Right lobe of liver (tissue), 6 donors: ENCODE measurements around the gene STXBP5. TPM values are rescaled to one million over a fixed set of nuclear protein-coding genes. Genes with fewer than 3 reads are reported as not detected.

ENCODE experiments used
- ATAC-seq, 4 donors: fragments of 200-7000 bp; cut with Tn5 transposase; one replicate each; pipeline ENCODE4 v1.9.1; 2020; ENCODE audit warnings: mild to moderate bottlenecking in 4 of 4, moderate library complexity in 4 of 4
- DNase-seq, 3 donors: peaks; one replicate each; pipeline ENCODE4 v3.0.0-alpha.2; 2020
- H3K27ac ChIP-seq, 3 donors: fragments of 200-600 bp; one replicate each; pipeline ENCODE4 v1.8.0; 2022
- H3K27me3 ChIP-seq, 2 donors: fragments of 200-600 bp; one replicate each; pipeline ENCODE4 v1.8.0; 2022
- H3K36me3 ChIP-seq, 4 donors: fragments of 200-600 bp; sonication (generic) in 1 of 4; one replicate each; pipeline versions ENCODE4 v1.5.1 to v1.8.0; 2017 to 2022; ENCODE audit warnings: control low read depth in 1 of 4
- H3K4me1 ChIP-seq, 4 donors: fragments of 200-600 bp; sonication (generic) in 1 of 4; one replicate each; pipeline versions ENCODE4 v1.5.1 to v1.8.0; 2017 to 2022; ENCODE audit warnings: control low read depth in 1 of 4
- H3K4me3 ChIP-seq, 3 donors: fragments of 200-600 bp; one replicate each; pipeline ENCODE4 v1.8.0; 2022
- H3K9me3 ChIP-seq, 4 donors: fragments of 200-600 bp; sonication (generic) in 1 of 4; one replicate each; pipeline versions ENCODE4 v1.5.1 to v1.8.0; 2017 to 2022; ENCODE audit warnings: control low read depth in 1 of 4
- CTCF ChIP-seq, 4 donors: fragments of 200-600 bp in 3 of 4; fragments of 450-650 bp in 1 of 4; IDR thresholded peaks; one replicate each; pipeline versions ENCODE4 v1.5.1 to v1.8.0; 2016 to 2022; ENCODE audit warnings: antibody characterized with exemption in 4 of 4, mild to moderate bottlenecking in 2 of 4
- POLR2A ChIP-seq: fragments of 450-650 bp; IDR thresholded peaks from one replicate; pipeline ENCODE4 v1.6.1; 2017; ENCODE audit warnings: antibody characterized with exemption, mild to moderate bottlenecking
- WGBS: methylation state at CpG from one replicate; pipeline ENCODE4 v1.1.6; 2018; ENCODE audit warnings: low coverage, low lambda C conversion rate; ENCODE audit not compliant: insufficient coverage; ENCODE audit errors: missing lambda C conversion rate; 5-methylcytosine and 5-hydroxymethylcytosine counted together
- intact Hi-C, 2 donors: fragments of 100-400 bp; cut with DNase I; formaldehyde crosslinking; loops; one replicate each; pipeline versions ENCODE4 v1.11.2 to v1.14.1; 2022
- total RNA-seq, 6 experiments: library from RNA; depleted of rRNA in 2 of 6; stranded (reverse); fragments of >200 nt in 2 of 6; fragmentation: NEBNext Ultra II Directional in 3 of 6; extraction: Animal tissue kit (Norgen Biotek cat#: 25700) in 3 of 6; gene quantifications; one replicate each; pipeline versions ENCODE4 v1.1.0 to v1.2.4, GENCODE V29; 2016 to 2023
- donor health status: DM: no; HTN: yes; CAD: no.
- donor health status: DM: no; HTN: no; CAD: no.
- donor health status: DM: no; HTN: no; CAD: no.
- donor health status: DM: no; HTN: yes; CAD: no.
- donor health status: DM: no; HTN: yes; CAD: no.

STXBP5 gene
- total RNA-seq, 6 experiments from 2014 or later = 3.9 to 7.6 (median 5.7) TPM

DNA sequence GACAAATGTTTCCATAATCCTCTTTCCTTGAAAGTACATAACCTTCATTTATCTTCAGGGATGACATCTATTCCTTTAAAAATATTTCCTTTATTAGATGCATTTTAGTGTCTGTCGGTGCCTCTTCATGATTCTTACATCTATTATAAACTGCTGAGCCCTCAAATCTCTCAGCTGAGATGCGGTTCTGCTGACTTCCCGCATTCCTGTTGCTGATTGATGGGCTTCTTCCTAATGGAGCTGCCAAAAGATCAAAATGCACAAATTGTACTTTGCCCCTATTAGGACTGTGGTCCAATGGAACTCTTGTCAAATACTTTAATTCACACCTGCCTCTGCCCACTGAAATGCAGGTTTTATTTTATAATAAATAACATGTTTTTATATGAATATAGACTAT lies 225.6 kb downstream of the STXBP5 start:
- no peaks in the 10 kb centered on the region for H3K4me1 ChIP-seq
- WGBS = 40% methylated on average over 3 of the region's 3 CpGs
- H3K27ac ChIP-seq = no peak overlapping the region
- DNase-seq (no peak), ATAC-seq (no peak)
- H3K27me3 ChIP-seq = no peaks in the 10 kb centered on the region
- H3K36me3 ChIP-seq = no peaks in the 10 kb centered on the region
- TF ChIP-seq POLR2A (no peak), CTCF (IDR thresholded peaks at IDR 0.05) (no peak)
- intact Hi-C loops = no loop called here
- H3K9me3 ChIP-seq = no peaks in the 10 kb centered on the region
- no peak overlapping the region for H3K4me3 ChIP-seq

DNA sequence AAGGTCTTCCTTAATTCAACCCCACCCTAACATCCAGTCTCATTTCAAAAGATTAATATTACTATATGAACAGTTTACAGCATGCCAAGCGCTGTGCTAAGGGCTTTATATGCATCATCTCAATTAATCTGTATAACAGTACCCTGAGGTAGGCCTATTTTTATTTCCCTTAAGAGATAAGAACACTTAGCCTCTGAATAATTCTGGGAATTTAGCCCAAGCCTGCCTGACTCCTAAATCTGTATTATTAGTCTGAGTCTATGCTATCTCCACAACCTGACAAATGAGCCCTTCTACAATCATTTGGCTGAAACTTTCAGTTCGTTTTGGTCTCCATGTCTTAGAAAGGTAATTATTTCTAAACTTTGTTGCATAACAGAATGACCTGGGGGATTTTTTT lies 226.6 kb downstream of the STXBP5 start:
- H3K4me3 ChIP-seq = no peak overlapping the region
- H3K27me3 ChIP-seq = no peaks in the 10 kb centered on the region
- ATAC-seq (no peak), DNase-seq (no peak)
- H3K27ac ChIP-seq = no peak overlapping the region
- 62% methylated on average over 2 of the region's 2 CpGs for WGBS
- H3K4me1 ChIP-seq = no peaks in the 10 kb centered on the region
- intact Hi-C loops = no loop called here
- no peaks in the 10 kb centered on the region for H3K9me3 ChIP-seq
- no peaks in the 10 kb centered on the region for H3K36me3 ChIP-seq
- TF ChIP-seq POLR2A = no peak
- no peak for TF ChIP-seq CTCF (IDR thresholded peaks at IDR 0.05)

DNA sequence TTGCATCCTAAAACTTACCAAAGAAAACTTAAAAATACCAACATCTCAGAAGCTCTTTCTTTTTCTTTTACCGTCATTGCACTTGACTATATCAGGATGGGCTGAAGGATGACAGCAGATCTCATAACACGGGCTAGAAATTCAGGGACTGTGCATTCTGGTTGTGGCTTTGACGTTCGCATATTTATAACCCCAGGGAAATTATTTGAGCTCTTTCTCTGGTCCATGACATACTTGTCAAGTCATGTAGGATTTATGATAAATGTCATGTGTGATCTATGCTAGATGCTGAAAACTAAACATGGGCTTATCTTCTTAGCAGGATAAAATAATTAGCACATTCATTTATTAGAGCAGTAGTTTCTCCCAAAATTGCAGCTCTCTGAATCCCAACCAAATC lies 229.9 kb downstream of the STXBP5 start:
- H3K27me3 ChIP-seq = no peaks in the 10 kb centered on the region
- no peaks in the 10 kb centered on the region for H3K4me1 ChIP-seq
- H3K36me3 ChIP-seq = no peaks in the 10 kb centered on the region
- H3K9me3 ChIP-seq = no peaks in the 10 kb centered on the region
- no peak overlapping the region for H3K4me3 ChIP-seq
- ATAC-seq (no peak), DNase-seq (no peak)
- H3K27ac ChIP-seq = no peak overlapping the region
- TF ChIP-seq CTCF (IDR thresholded peaks at IDR 0.05) (no peak), POLR2A (no peak)
- WGBS = 53% methylated on average over 4 of the region's 4 CpGs
- intact Hi-C loops = no loop called here

DNA sequence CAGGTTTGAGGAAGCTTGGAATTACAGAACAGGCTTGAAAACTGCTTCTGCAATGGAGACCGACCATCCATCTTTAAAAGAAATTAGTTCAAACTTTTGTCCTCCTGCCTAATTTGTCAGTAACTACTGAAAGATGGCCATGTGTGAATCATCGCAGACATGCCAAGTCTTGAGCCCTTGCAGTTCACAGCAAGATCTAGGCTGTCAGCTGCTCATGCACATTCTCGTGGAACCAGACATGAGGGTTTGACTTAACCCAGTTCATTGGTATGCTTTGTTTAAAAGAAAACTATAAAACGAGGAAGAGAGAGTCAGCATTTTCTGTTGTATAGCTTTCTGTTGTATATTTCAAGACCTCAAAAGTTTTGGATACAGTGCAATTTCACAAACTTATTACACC lies 230.3 kb downstream of the STXBP5 start:
- 36% methylated on average over 4 of the region's 4 CpGs for WGBS

More for the DNA sequence above, 230.3 kb downstream of the STXBP5 start:
- H3K36me3 ChIP-seq = no peaks in the 10 kb centered on the region
- intact Hi-C loops = no loop called here
- TF ChIP-seq POLR2A (no peak), CTCF (IDR thresholded peaks at IDR 0.05) (no peak)
- no peak overlapping the region for H3K4me3 ChIP-seq
- no peak overlapping the region for H3K27ac ChIP-seq
- no peaks in the 10 kb centered on the region for H3K9me3 ChIP-seq
- H3K4me1 ChIP-seq = no peaks in the 10 kb centered on the region
- H3K27me3 ChIP-seq = no peaks in the 10 kb centered on the region
- ATAC-seq = no peak
- no peak for DNase-seq
